Neural cell (in vitro differentiated cells): ENCODE results near the gene GABBR2. TPM values are rescaled to one million over a fixed set of nuclear protein-coding genes. Genes with fewer than 3 reads are reported as not detected.

Experiments
- H2AFZ ChIP-seq: fragments of 200-600, 300-800 bp; sonication (generic), shearing (Covaris generic); 2 replicates; pipeline ENCODE4 v1.6.0; 2014; ENCODE audit warnings: low read depth, mild to moderate bottlenecking, antibody characterized with exemption, low read length, moderate library complexity
- H3F3A ChIP-seq: fragments of 200-600 bp; shearing (Covaris generic); 2 replicates; pipeline ENCODE4 v1.6.1; 2016; ENCODE audit warnings: mild to moderate bottlenecking, moderate library complexity, mixed read lengths, antibody characterized with exemption, low read length; ENCODE audit not compliant: insufficient read depth, poor library complexity, severe bottlenecking
- H3K27ac ChIP-seq: fragments of 200-600, 300-800 bp; sonication (generic), shearing (Covaris generic); 2 replicates; pipeline ENCODE4 v1.5.1; 2014; ENCODE audit warnings: mild to moderate bottlenecking, low read length, moderate library complexity
- H3K27me3 ChIP-seq: fragments of 300-800, 200-600 bp; sonication (generic), shearing (Covaris generic); 2 replicates; pipeline ENCODE4 v1.6.0; 2014; ENCODE audit warnings: mild to moderate bottlenecking, low read depth, low read length, moderate library complexity; ENCODE audit not compliant: insufficient read depth
- H3K36me3 ChIP-seq: fragments of 300-800, 200-600 bp; sonication (generic), shearing (Covaris generic); 2 replicates; pipeline ENCODE4 v1.5.1; 2014; ENCODE audit warnings: mild to moderate bottlenecking, antibody characterized with exemption, low read length, moderate library complexity; ENCODE audit not compliant: insufficient read depth
- H3K4me2 ChIP-seq: fragments of 300-800, 200-600 bp; sonication (generic), shearing (Covaris generic); 2 replicates; pipeline ENCODE4 v1.6.0; 2014; ENCODE audit warnings: mild to moderate bottlenecking, low read length
- H3K4me3 ChIP-seq: fragments of 300-800, 200-600 bp; sonication (generic), shearing (Covaris generic); 2 replicates; pipeline ENCODE4 v1.5.1; 2014; ENCODE audit warnings: mild to moderate bottlenecking, low read length, moderate library complexity
- H3K79me2 ChIP-seq: fragments of 200-600 bp; shearing (Covaris generic); replicated peaks from 2 replicates; pipeline ENCODE4 v1.6.0; 2014; ENCODE audit warnings: mild to moderate bottlenecking, low read length, moderate library complexity; ENCODE audit not compliant: insufficient read depth
- H3K9ac ChIP-seq: fragments of 300-800, 200-600 bp; sonication (generic), shearing (Covaris generic); 2 replicates; pipeline ENCODE4 v1.6.1; 2016; ENCODE audit warnings: mild to moderate bottlenecking, low read length, mixed read lengths
- H3K9me2 ChIP-seq: fragments of 200-600 bp; shearing (Covaris generic); 2 replicates; pipeline ENCODE4 v1.6.1; 2016; ENCODE audit warnings: mild to moderate bottlenecking, low read length, mixed read lengths; ENCODE audit not compliant: insufficient read depth
- H3K9me3 ChIP-seq: fragments of 200-600, 300-800 bp; sonication (generic), shearing (Covaris generic); 2 replicates; pipeline ENCODE4 v1.6.1; 2016; ENCODE audit warnings: mild to moderate bottlenecking, mixed run types, low read length, moderate library complexity, mixed read lengths
- H4K20me1 ChIP-seq: fragments of 200-600 bp; shearing (Covaris generic); 2 replicates; pipeline ENCODE4 v1.6.1; 2016; ENCODE audit warnings: mild to moderate bottlenecking, mixed run types; ENCODE audit not compliant: insufficient read depth
- EP300 ChIP-seq: fragments of 450-650 bp; conservative IDR thresholded peaks from 2 replicates; pipeline ENCODE4 v1.6.1; 2014; ENCODE audit warnings: antibody characterized with exemption, mild to moderate bottlenecking, moderate library complexity; ENCODE audit not compliant: poor library complexity, severe bottlenecking
- EZH2 ChIP-seq: fragments of 200-600, 300-800 bp; shearing (Covaris generic), sonication (generic); IDR thresholded peaks from 2 replicates; pipeline ENCODE4 v1.6.1; 2014; ENCODE audit warnings: antibody characterized with exemption, low read length, borderline replicate concordance, mild to moderate bottlenecking; ENCODE audit not compliant: insufficient read depth, poor library complexity, severe bottlenecking
- MXI1 ChIP-seq: fragments of 450-650 bp; conservative IDR thresholded peaks from 2 replicates; pipeline ENCODE4 v1.6.1; 2014; ENCODE audit warnings: antibody characterized with exemption, mild to moderate bottlenecking; ENCODE audit not compliant: poor library complexity, severe bottlenecking
- POLR2AphosphoS5 ChIP-seq: IDR thresholded peaks from 2 replicates; pipeline ENCODE4 v1.6.1; 2012
- RAD21 ChIP-seq: fragments of 450-650 bp; conservative IDR thresholded peaks from 2 replicates; pipeline ENCODE4 v1.6.1; 2014; ENCODE audit warnings: antibody characterized with exemption, mild to moderate bottlenecking, moderate library complexity
- SMC3 ChIP-seq: fragments of 450-650 bp; conservative IDR thresholded peaks from 2 replicates; pipeline ENCODE4 v1.6.1; 2014; ENCODE audit warnings: antibody characterized with exemption, mild to moderate bottlenecking, moderate library complexity; ENCODE audit not compliant: poor library complexity
- TAF1 ChIP-seq: IDR thresholded peaks from 2 replicates; pipeline ENCODE4 v1.6.1; 2012; ENCODE audit warnings: low read depth
- polyA plus RNA-seq: library from polyadenylated mRNA; depleted of rRNA; stranded (reverse); fragments of >200 nt; gene quantifications from 2 replicates; pipeline ENCODE4 v1.2.3, GENCODE V29; 2014
- TF ChIP-seq, protein P1 (sequence below): fragments of 450-650 bp; IDR thresholded peaks from 2 replicates; pipeline ENCODE4 v1.5.1; 2014; ENCODE audit warnings: antibody characterized with exemption, mild to moderate bottlenecking, moderate library complexity; ENCODE audit not compliant: poor library complexity, severe bottlenecking
- TF ChIP-seq, protein P2 (sequence below): IDR thresholded peaks from 2 replicates; pipeline ENCODE4 v1.6.1; 2012; ENCODE audit warnings: borderline replicate concordance

GABBR2 gene
- polyA plus RNA-seq, 1 donor from 2014 or later = 7.1 TPM

DNA sequence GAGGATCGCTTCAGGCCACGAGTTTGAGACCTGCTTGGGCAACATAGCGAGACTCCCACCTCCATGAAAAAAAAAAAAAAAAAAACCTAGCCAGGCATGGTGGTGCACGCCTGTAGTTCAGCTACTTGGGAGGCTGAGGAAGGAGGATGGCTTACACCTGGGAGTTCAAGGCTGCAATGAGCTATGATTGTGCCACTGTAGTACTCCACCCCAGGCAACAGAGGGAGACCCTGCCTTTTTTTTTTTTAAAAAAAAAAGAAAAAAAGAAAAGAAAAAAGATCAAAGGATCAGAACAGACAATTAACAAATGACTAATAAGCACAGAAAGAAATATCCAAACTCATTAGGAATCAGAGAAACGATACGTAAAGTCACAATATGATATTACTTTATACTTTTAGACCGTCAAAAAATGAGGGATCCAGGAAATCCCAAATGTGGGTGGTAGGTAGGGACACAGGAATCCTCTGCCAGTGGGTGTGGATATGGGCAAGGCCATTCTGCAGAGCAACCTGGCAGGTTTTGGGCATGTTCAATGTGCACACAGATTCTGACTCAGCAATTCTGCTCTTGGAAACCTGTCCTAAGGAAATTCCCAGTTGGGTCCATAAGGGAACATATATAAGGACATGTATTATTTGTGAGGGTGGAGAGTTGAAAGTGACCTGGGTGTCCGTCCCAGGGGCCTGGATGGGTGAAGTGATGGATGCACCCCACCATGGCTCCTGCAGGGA lies 308.6 kb downstream of the GABBR2 start:
- Histone ChIP-seq H3K9me2 (no peaks in the 10 kb centered on the region), H3K27me3 (no peaks in the 10 kb centered on the region), H3K4me2 (no peak overlapping the region), H3K9ac (no peak overlapping the region), H3K4me3 (no peak overlapping the region), H3K36me3 (no peaks in the 10 kb centered on the region), H3F3A (no peaks in the 10 kb centered on the region), H2AFZ (no peak overlapping the region), H3K9me3 (no peaks in the 10 kb centered on the region), H3K27ac (no peak overlapping the region), H4K20me1 (no peaks in the 10 kb centered on the region), H3K79me2 (no peaks in the 10 kb centered on the region)
- TF ChIP-seq MXI1 (no peak), EZH2 (no peak), SMC3 (no peak), TAF1 (no peak)
- TF ChIP-seq, protein P1, sequence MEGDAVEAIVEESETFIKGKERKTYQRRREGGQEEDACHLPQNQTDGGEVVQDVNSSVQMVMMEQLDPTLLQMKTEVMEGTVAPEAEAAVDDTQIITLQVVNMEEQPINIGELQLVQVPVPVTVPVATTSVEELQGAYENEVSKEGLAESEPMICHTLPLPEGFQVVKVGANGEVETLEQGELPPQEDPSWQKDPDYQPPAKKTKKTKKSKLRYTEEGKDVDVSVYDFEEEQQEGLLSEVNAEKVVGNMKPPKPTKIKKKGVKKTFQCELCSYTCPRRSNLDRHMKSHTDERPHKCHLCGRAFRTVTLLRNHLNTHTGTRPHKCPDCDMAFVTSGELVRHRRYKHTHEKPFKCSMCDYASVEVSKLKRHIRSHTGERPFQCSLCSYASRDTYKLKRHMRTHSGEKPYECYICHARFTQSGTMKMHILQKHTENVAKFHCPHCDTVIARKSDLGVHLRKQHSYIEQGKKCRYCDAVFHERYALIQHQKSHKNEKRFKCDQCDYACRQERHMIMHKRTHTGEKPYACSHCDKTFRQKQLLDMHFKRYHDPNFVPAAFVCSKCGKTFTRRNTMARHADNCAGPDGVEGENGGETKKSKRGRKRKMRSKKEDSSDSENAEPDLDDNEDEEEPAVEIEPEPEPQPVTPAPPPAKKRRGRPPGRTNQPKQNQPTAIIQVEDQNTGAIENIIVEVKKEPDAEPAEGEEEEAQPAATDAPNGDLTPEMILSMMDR = no peak

GRCh38 chr9:98396656-98397055 lies 312.1 kb downstream of the GABBR2 start:
- no peaks in the 10 kb centered on the region for H4K20me1 ChIP-seq
- no peak overlapping the region for H3K4me2 ChIP-seq
- no peak overlapping the region for H3K4me3 ChIP-seq
- H3K79me2 ChIP-seq = no peaks in the 10 kb centered on the region
- H3F3A ChIP-seq = no peaks in the 10 kb centered on the region
- no peaks in the 10 kb centered on the region for H3K36me3 ChIP-seq
- H3K27me3 ChIP-seq = no peaks in the 10 kb centered on the region
- no peak overlapping the region for H3K9ac ChIP-seq
- no peaks in the 10 kb centered on the region for H3K9me2 ChIP-seq
- no peaks in the 10 kb centered on the region for H3K9me3 ChIP-seq
- no peak overlapping the region for H3K27ac ChIP-seq
- no peak overlapping the region for H2AFZ ChIP-seq
- TF ChIP-seq EP300 = no peak
- TF ChIP-seq TAF1 = no peak
- TF ChIP-seq SMC3 = no peak
- TF ChIP-seq, protein P2, sequence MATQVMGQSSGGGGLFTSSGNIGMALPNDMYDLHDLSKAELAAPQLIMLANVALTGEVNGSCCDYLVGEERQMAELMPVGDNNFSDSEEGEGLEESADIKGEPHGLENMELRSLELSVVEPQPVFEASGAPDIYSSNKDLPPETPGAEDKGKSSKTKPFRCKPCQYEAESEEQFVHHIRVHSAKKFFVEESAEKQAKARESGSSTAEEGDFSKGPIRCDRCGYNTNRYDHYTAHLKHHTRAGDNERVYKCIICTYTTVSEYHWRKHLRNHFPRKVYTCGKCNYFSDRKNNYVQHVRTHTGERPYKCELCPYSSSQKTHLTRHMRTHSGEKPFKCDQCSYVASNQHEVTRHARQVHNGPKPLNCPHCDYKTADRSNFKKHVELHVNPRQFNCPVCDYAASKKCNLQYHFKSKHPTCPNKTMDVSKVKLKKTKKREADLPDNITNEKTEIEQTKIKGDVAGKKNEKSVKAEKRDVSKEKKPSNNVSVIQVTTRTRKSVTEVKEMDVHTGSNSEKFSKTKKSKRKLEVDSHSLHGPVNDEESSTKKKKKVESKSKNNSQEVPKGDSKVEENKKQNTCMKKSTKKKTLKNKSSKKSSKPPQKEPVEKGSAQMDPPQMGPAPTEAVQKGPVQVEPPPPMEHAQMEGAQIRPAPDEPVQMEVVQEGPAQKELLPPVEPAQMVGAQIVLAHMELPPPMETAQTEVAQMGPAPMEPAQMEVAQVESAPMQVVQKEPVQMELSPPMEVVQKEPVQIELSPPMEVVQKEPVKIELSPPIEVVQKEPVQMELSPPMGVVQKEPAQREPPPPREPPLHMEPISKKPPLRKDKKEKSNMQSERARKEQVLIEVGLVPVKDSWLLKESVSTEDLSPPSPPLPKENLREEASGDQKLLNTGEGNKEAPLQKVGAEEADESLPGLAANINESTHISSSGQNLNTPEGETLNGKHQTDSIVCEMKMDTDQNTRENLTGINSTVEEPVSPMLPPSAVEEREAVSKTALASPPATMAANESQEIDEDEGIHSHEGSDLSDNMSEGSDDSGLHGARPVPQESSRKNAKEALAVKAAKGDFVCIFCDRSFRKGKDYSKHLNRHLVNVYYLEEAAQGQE = no peak
- TF ChIP-seq, protein P1 = no peak
- no peak for TF ChIP-seq POLR2AphosphoS5
- TF ChIP-seq RAD21 = no peak
